Uterus (tissue), 4 donors: Measurements from ENCODE around the gene HPGD. TPM values are rescaled to one million over a fixed set of nuclear protein-coding genes. Genes with fewer than 3 reads are reported as not detected.

Source experiments
- DNase-seq, 2 donors: peaks; one replicate each; pipeline ENCODE4 v3.0.0-alpha.2; 2019 to 2020
- H3K27ac ChIP-seq, 2 donors: fragments of 200-600 bp; sonication (generic); 1 replicate in 1 of 2; 2 replicates in 1 of 2; pipeline ENCODE4 v1.5.1; 2016 to 2018
- H3K27me3 ChIP-seq, 2 donors: fragments of 200-600 bp; sonication (generic); one replicate each; pipeline ENCODE4 v1.5.1; 2018 to 2019; ENCODE audit warnings: control low read depth in 1 of 2
- H3K36me3 ChIP-seq, 2 donors: fragments of 200-600 bp; sonication (generic); one replicate each; pipeline ENCODE4 v1.5.1; 2019; ENCODE audit warnings: control low read depth in 1 of 2
- H3K4me1 ChIP-seq, 2 donors: fragments of 200-600 bp; sonication (generic); one replicate each; pipeline ENCODE4 v1.5.1; 2018 to 2019; ENCODE audit warnings: control low read depth in 1 of 2
- H3K4me3 ChIP-seq, 2 donors: fragments of 200-600 bp; sonication (generic); 1 replicate in 1 of 2; 2 replicates in 1 of 2; pipeline ENCODE4 v1.5.1; 2018 to 2019; ENCODE audit warnings: mild to moderate bottlenecking in 1 of 2
- H3K9me3 ChIP-seq, 2 donors: fragments of 200-600 bp; sonication (generic); one replicate each; pipeline ENCODE4 v1.5.1; 2019; ENCODE audit warnings: control low read depth in 1 of 2
- CTCF ChIP-seq, 4 experiments: fragments of 200-600 bp in 2 of 4; fragments of 450-650 bp in 2 of 4; sonication (generic) in 2 of 4; IDR thresholded peaks; one replicate each; pipeline ENCODE4 v1.5.1; 2016 to 2019; ENCODE audit warnings: antibody characterized with exemption in 4 of 4, mild to moderate bottlenecking in 2 of 4, moderate library complexity in 1 of 4
- POLR2A ChIP-seq, 2 donors: fragments of 450-650 bp; IDR thresholded peaks; one replicate each; pipeline ENCODE4 v1.6.1; 2016; ENCODE audit warnings: antibody characterized with exemption in 2 of 2, mild to moderate bottlenecking in 1 of 2, moderate library complexity in 1 of 2
- intact Hi-C: fragments of 100-400 bp; cut with DNase I; formaldehyde crosslinking; loops from one replicate; pipeline ENCODE4 v1.15.1; 2023; ENCODE audit warnings: low total_unique reads
- total RNA-seq, 4 donors: library from RNA; depleted of rRNA in 3 of 4; stranded (reverse); fragments of >200 nt in 3 of 4; gene quantifications; one replicate each; pipeline versions ENCODE4 v1.1.0 to v1.2.4, GENCODE V29; 2014 to 2023
- donor health status: DM: yes; HTN: yes; CAD: no.

The HPGD gene
- total RNA-seq, 4 donors from 2014 or later: 47.4 to 190 (median 125) TPM

GRCh38 chr4:174464949-174465348, 57.3 kb downstream of the HPGD start:
- no peaks in the 10 kb centered on the region for H3K27me3 ChIP-seq
- TF ChIP-seq POLR2A (IDR thresholded peaks at IDR 0.05) (no peak), CTCF (IDR thresholded peaks at IDR 0.05) (no peak)
- H3K27ac ChIP-seq: no peak overlapping the region
- DNase-seq: no peak
- no peaks in the 10 kb centered on the region for H3K36me3 ChIP-seq
- intact Hi-C loops: no loop called here
- H3K4me1 ChIP-seq: no peaks in the 10 kb centered on the region
- H3K4me3 ChIP-seq: no peak overlapping the region
- H3K9me3 ChIP-seq: no peaks in the 10 kb centered on the region

- H3K36me3 ChIP-seq: no peaks in the 10 kb centered on the region
- intact Hi-C loops: no loop called here
- H3K27me3 ChIP-seq: no peaks in the 10 kb centered on the region
- no peak overlapping the region for H3K4me3 ChIP-seq
- H3K27ac ChIP-seq: peak overlapping the region; percentile 34 to 54
- TF ChIP-seq POLR2A (IDR thresholded peaks at IDR 0.05) (no peak), CTCF (IDR thresholded peaks at IDR 0.05) (no peak)
- H3K4me1 ChIP-seq: no peaks in the 10 kb centered on the region
- no peak for DNase-seq
- H3K9me3 ChIP-seq: no peaks in the 10 kb centered on the region
These were observed 60.7 kb downstream of the HPGD start for GRCh38 chr4:174461466-174462106.

- H3K27me3 ChIP-seq: no peaks in the 10 kb centered on the region
- intact Hi-C loops: no loop called here
- no peak for TF ChIP-seq CTCF (IDR thresholded peaks at IDR 0.05)
- TF ChIP-seq POLR2A (IDR thresholded peaks at IDR 0.05): no peak
- H3K4me1 ChIP-seq: no peaks in the 10 kb centered on the region
- no peaks in the 10 kb centered on the region for H3K36me3 ChIP-seq
- no peaks in the 10 kb centered on the region for H3K9me3 ChIP-seq
- peak overlapping the region in 1 of 2 donors; percentile 1 for H3K27ac ChIP-seq
- H3K4me3 ChIP-seq: no peak overlapping the region
- DNase-seq: no peak
These were observed 61.6 kb downstream of the HPGD start for GRCh38 chr4:174460684-174461083.

GRCh38 chr4:174457468-174457867, 64.8 kb downstream of the HPGD start:
- peak in 1 of 2 donors; percentile 69 for DNase-seq
- no peaks in the 10 kb centered on the region for H3K36me3 ChIP-seq
- intact Hi-C loops: no loop called here
- H3K4me1 ChIP-seq: no peaks in the 10 kb centered on the region
- H3K27me3 ChIP-seq: no peaks in the 10 kb centered on the region
- no peaks in the 10 kb centered on the region for H3K9me3 ChIP-seq
- no peak overlapping the region for H3K4me3 ChIP-seq
- H3K27ac ChIP-seq: peak overlapping the region; percentile 48 to 64
- no peak for TF ChIP-seq POLR2A (IDR thresholded peaks at IDR 0.05)
- no peak for TF ChIP-seq CTCF (IDR thresholded peaks at IDR 0.05)

- no peaks in the 10 kb centered on the region for H3K27me3 ChIP-seq
- intact Hi-C loops: no loop called here
- no peaks in the 10 kb centered on the region for H3K9me3 ChIP-seq
- H3K36me3 ChIP-seq: no peaks in the 10 kb centered on the region
- no peak for TF ChIP-seq CTCF (IDR thresholded peaks at IDR 0.05)
- H3K27ac ChIP-seq: no peak overlapping the region
- H3K4me1 ChIP-seq: no peaks in the 10 kb centered on the region
- DNase-seq: no peak
- H3K4me3 ChIP-seq: no peak overlapping the region
These were observed 67.3 kb downstream of the HPGD start for GRCh38 chr4:174454815-174455473.
